HG02840 (cell line): ENCODE data around the gene MTCL1.
"Not testable (repeated sequence)": the region's sequence is repeated elsewhere in the genome, so short reads cannot be mapped to it uniquely, and the experiment has no call there.

Experiments
- ATAC-seq: cut with Tn5 transposase; IDR thresholded peaks from one replicate; pipeline ENCODE4 v1.9.1; 2021; ENCODE audit warnings: mild to moderate bottlenecking, moderate library complexity, moderate number of reproducible peaks; ENCODE audit not compliant: unreplicated experiment, low FRiP score

Gene MTCL1

GRCh38 chr18:8741117-8741516 is 35.8 kb downstream of the MTCL1 start:
- ATAC-seq: no peak

GRCh38 chr18:8741532-8741931 is 36.2 kb downstream of the MTCL1 start:
- no peak for ATAC-seq

- ATAC-seq: no peak
Measured at GRCh38 chr18:8742387-8743361, 37.3 kb downstream of the MTCL1 start.

GRCh38 chr18:8744038-8744437 is 38.7 kb downstream of the MTCL1 start:
- ATAC-seq: no peak

GRCh38 chr18:8744656-8745055 is 39.3 kb downstream of the MTCL1 start:
- no peak for ATAC-seq

GRCh38 chr18:8745355-8746014 is 40.1 kb downstream of the MTCL1 start:
- ATAC-seq: no peak

- no peak for ATAC-seq
Measured at GRCh38 chr18:8747440-8747937, 42.1 kb downstream of the MTCL1 start.

- no peak for ATAC-seq
Measured at GRCh38 chr18:8749492-8749891, 44.1 kb downstream of the MTCL1 start.

- ATAC-seq: no peak
Measured at GRCh38 chr18:8750954-8751415, 45.6 kb downstream of the MTCL1 start.

GRCh38 chr18:8751692-8752091 is 46.3 kb downstream of the MTCL1 start:
- no peak for ATAC-seq

GRCh38 chr18:8752329-8752728 is 47.0 kb downstream of the MTCL1 start:
- ATAC-seq: no peak

GRCh38 chr18:8754995-8755960 is 49.9 kb downstream of the MTCL1 start:
- no peak for ATAC-seq

GRCh38 chr18:8756571-8756970 is 51.2 kb downstream of the MTCL1 start:
- no peak for ATAC-seq

- ATAC-seq: no peak
Measured at GRCh38 chr18:8757396-8757997, 52.1 kb downstream of the MTCL1 start.

- no peak for ATAC-seq
Measured at GRCh38 chr18:8758466-8758865, 53.1 kb downstream of the MTCL1 start.

GRCh38 chr18:8760984-8761383 is 55.6 kb downstream of the MTCL1 start:
- ATAC-seq: no peak

- not testable (repeated sequence) for ATAC-seq
Measured at GRCh38 chr18:8761535-8761934, 56.2 kb downstream of the MTCL1 start.

- no peak for ATAC-seq
Measured at GRCh38 chr18:8762968-8763367, 57.6 kb downstream of the MTCL1 start.

- no peak for ATAC-seq
Measured at GRCh38 chr18:8763611-8764010, 58.3 kb downstream of the MTCL1 start.
